ENCODE results near the gene ADNP.
A peak's percentile ranks its signal among the peaks of the same experiment; 100 is the strongest.

The ADNP gene

GRCh38 chr20:50848846-50849673, 82.2 kb downstream of the ADNP start:
- TF ChIP-seq RAD21 (IDR thresholded peaks at IDR 0.05; ENCODE audit: low read depth): no peak
- TF ChIP-seq MAX (IDR thresholded peaks at IDR 0.05): peak; percentile 92
- TF ChIP-seq TAF1 (IDR thresholded peaks at IDR 0.05; ENCODE audit: low read depth): no peak; the same call in 1 of the 2 replicates
- no peak for TF ChIP-seq FOXM1 (IDR thresholded peaks at IDR 0.05; ENCODE audit: borderline replicate concordance, low read depth)
- TF ChIP-seq CEBPB (IDR thresholded peaks at IDR 0.05): no peak
- 0 out of 2 replicates have a peak, but pooled peaks have one; percentile 12 for TF ChIP-seq YY1 (IDR thresholded peaks at IDR 0.05; ENCODE audit: low read depth)
- TF ChIP-seq ZBTB7A (IDR thresholded peaks at IDR 0.05; ENCODE audit: low read depth): no peak
- peak; percentile 84 for TF ChIP-seq NFIC (IDR thresholded peaks at IDR 0.05)
- no peak for TF ChIP-seq REST (IDR thresholded peaks at IDR 0.05; ENCODE audit: low read depth)
- TF ChIP-seq TEAD4 (IDR thresholded peaks at IDR 0.05): 0 out of 2 replicates have a peak, but pooled peaks have one; percentile 14
- TF ChIP-seq EGR1 (IDR thresholded peaks at IDR 0.05): no peak
- peak; percentile 57; the same call in 1 of the 2 replicates for TF ChIP-seq EP300 (IDR thresholded peaks at IDR 0.05; ENCODE audit: borderline replicate concordance)
- TF ChIP-seq USF1 (IDR thresholded peaks at IDR 0.05): peak; percentile 90
- no peak for TF ChIP-seq CREB1 (IDR thresholded peaks at IDR 0.05; ENCODE audit: low read depth)
- TF ChIP-seq TCF12 (IDR thresholded peaks at IDR 0.05; ENCODE audit: low read depth): peak; percentile 62; the same call in 1 of the 2 replicates

GRCh38 chr20:50848341-50848808, 82.9 kb downstream of the ADNP start:
- TF ChIP-seq TCF12 (IDR thresholded peaks at IDR 0.05; ENCODE audit: low read depth): no peak
- no peak for TF ChIP-seq ZBTB7A (IDR thresholded peaks at IDR 0.05; ENCODE audit: low read depth)
- TF ChIP-seq MAX (IDR thresholded peaks at IDR 0.05): no peak
- TF ChIP-seq EGR1 (IDR thresholded peaks at IDR 0.05): no peak
- no peak for TF ChIP-seq FOXM1 (IDR thresholded peaks at IDR 0.05; ENCODE audit: borderline replicate concordance, low read depth)
- TF ChIP-seq CEBPB (IDR thresholded peaks at IDR 0.05): no peak
- TF ChIP-seq EP300 (IDR thresholded peaks at IDR 0.05; ENCODE audit: borderline replicate concordance): no peak
- no peak for TF ChIP-seq REST (IDR thresholded peaks at IDR 0.05; ENCODE audit: low read depth)
- TF ChIP-seq YY1 (IDR thresholded peaks at IDR 0.05; ENCODE audit: low read depth): no peak
- peak; percentile 41; the same call in 1 of the 2 replicates for TF ChIP-seq USF1 (IDR thresholded peaks at IDR 0.05)
- no peak for TF ChIP-seq TEAD4 (IDR thresholded peaks at IDR 0.05)
- peak; percentile 17; the same call in 1 of the 2 replicates for TF ChIP-seq NFIC (IDR thresholded peaks at IDR 0.05)
- no peak for TF ChIP-seq RAD21 (IDR thresholded peaks at IDR 0.05; ENCODE audit: low read depth)
- TF ChIP-seq TAF1 (IDR thresholded peaks at IDR 0.05; ENCODE audit: low read depth): no peak; the same call in 1 of the 2 replicates

GRCh38 chr20:50845566-50846215, 85.5 kb downstream of the ADNP start:
- TF ChIP-seq EGR1 (IDR thresholded peaks at IDR 0.05): no peak
- TF ChIP-seq MAX (IDR thresholded peaks at IDR 0.05): no peak
- TF ChIP-seq FOXM1 (IDR thresholded peaks at IDR 0.05; ENCODE audit: borderline replicate concordance, low read depth): no peak
- no peak for TF ChIP-seq CREB1 (IDR thresholded peaks at IDR 0.05; ENCODE audit: low read depth)
- TF ChIP-seq EP300 (IDR thresholded peaks at IDR 0.05; ENCODE audit: borderline replicate concordance): no peak
- TF ChIP-seq USF1 (IDR thresholded peaks at IDR 0.05): no peak
- no peak for TF ChIP-seq TAF1 (IDR thresholded peaks at IDR 0.05; ENCODE audit: low read depth)
- no peak for TF ChIP-seq RAD21 (IDR thresholded peaks at IDR 0.05; ENCODE audit: low read depth)
- TF ChIP-seq ZBTB7A (IDR thresholded peaks at IDR 0.05; ENCODE audit: low read depth): no peak
- no peak for TF ChIP-seq REST (IDR thresholded peaks at IDR 0.05; ENCODE audit: low read depth)
- no peak for TF ChIP-seq YY1 (IDR thresholded peaks at IDR 0.05; ENCODE audit: low read depth)
- TF ChIP-seq TCF12 (IDR thresholded peaks at IDR 0.05; ENCODE audit: low read depth): no peak
- TF ChIP-seq TEAD4 (IDR thresholded peaks at IDR 0.05): no peak
- no peak for TF ChIP-seq CEBPB (IDR thresholded peaks at IDR 0.05)

All from Ishikawa (cell line).